NCI-H2107 (cell line): ENCODE results near the gene GEMIN8.

ENCODE experiments used
- DNase-seq: peaks from one replicate; lab custom pipeline; 2025; lab: John Stamatoyannopoulos, UW

Gene GEMIN8

DNA sequence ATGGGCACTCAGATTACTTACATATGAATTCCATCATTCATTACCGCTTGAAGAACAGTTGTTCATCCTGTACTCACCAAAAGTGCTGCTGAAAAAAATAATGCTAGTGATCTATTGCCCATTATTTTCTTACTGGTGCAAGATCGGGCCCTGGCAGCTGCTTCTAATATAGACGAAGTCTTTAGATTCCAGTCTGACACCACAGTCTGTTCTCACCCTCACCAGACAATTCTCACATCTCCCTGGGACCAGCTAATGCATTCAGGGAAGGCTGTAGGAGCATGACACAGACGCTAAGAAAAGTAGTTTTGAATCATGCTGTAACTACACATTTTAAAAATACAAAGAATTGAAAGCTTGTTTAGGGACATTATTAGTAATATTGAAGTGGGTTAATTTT lies 13.8 kb downstream of the GEMIN8 start:
- no peak for DNase-seq

DNA sequence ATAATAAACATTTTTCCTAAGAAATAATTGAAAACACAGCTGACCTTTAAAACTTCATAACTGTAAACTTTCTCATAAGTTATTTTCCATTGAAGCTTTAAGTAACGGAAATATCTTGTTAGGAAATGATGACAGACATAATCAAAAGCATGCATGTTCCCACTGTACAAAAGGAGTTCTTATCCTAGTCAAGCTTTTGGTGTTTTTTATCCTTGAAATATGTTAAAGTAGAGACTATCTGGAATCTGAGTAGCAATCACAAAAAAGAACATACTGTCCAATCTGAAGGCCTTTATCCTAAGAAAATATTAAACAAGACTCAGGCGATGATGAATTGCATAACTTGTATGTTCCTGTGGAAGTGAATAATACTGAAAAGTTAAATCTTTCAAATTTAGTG lies 14.4 kb downstream of the GEMIN8 start:
- no peak for DNase-seq

- DNase-seq: no peak
These were observed 15.2 kb downstream of the GEMIN8 start for GRCh38 chrX:14014526-14014925.

DNA sequence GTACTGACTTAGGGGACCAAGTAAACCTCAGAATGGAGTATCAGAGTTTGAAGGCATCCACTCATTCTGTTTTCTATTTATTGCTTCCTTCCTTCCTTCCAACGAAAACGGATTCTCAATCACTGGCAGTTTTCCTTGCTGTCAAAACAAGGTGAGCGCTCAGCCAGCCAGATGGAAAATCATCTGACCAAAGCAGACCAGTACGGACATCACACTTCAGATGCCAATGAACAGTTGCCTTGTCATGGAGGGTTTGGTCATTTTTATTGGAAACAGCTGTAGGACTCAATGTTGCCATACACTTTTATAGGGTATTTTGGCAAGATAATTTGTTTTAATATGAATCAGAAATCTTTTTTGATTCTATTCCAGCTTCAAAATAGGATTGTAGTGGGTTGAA lies 16.6 kb downstream of the GEMIN8 start:
- no peak for DNase-seq

GRCh38 chrX:14010566-14010965 lies 19.1 kb downstream of the GEMIN8 start:
- no peak for DNase-seq

DNA sequence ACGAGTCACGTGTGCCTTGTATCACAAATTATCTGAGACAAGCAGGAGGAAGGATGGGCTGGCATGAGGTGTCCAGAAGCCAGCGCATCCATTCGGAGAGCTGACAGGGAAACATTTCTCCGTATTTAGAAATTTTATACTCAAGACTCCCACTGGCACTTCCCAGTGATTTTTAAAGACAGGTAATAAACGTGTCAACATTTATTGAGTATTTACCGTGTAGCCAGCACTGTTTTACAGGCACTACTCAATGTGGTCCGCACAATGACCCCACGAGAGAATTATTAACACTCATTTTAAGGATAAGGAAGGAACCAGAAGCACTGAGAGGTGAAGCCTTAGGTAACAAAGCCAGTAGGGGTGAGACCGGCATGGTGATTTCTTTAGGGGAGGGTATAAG lies 23.2 kb downstream of the GEMIN8 start:
- DNase-seq: no peak

DNA sequence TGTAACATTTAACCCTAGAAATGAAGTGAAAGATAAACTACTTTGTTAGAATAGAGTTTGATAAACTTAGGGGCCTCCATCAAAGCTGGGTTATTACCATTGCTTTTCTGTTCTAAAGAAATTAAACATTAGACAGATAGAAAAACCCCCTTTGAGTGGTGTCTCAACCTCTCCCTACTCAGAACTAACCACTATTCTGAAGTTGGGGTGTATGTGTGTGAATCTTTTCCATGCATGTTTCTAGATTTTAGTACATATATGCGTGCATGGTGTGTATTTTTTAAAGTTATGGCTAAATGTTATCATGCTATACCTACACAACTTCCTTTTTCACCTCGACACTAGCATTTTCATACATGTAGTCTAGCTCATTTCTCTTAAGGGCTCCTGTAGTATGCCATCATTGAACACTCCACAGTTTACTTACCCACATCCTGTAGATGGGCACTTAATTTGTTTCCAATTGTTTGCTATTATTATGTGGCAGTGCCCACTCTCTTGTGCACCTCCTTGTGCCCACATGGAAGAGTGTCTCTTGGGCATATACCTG lies 25.7 kb downstream of the GEMIN8 start:
- no peak for DNase-seq

DNA sequence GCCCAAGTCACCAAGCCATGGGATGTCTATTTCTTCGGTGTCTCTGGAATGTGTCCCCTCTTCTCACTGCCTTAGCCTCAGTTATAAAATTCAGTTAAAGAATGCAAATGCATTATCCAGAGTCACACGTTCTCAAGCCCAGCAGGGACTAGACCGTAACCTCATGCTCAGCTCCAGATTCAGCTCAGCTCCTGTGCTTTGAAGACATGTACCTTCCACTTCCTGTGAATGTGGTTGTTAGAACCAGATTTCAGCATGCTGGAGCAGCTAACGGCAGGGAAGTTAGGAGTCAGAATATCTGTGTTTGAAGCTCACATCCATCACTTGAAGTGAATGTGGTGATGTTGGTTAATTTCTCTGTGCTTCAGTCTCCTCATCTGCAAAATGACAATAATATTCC lies 26.7 kb downstream of the GEMIN8 start:
- no peak for DNase-seq

- DNase-seq: no peak
These were observed 33.0 kb downstream of the GEMIN8 start for GRCh38 chrX:13996650-13997049.

GRCh38 chrX:13994536-13995080 lies 35.1 kb downstream of the GEMIN8 start:
- DNase-seq: no peak

- no peak for DNase-seq
These were observed 35.6 kb downstream of the GEMIN8 start for GRCh38 chrX:13994104-13994503.

- no peak for DNase-seq
These were observed 39.4 kb downstream of the GEMIN8 start for GRCh38 chrX:13990126-13990800.

DNA sequence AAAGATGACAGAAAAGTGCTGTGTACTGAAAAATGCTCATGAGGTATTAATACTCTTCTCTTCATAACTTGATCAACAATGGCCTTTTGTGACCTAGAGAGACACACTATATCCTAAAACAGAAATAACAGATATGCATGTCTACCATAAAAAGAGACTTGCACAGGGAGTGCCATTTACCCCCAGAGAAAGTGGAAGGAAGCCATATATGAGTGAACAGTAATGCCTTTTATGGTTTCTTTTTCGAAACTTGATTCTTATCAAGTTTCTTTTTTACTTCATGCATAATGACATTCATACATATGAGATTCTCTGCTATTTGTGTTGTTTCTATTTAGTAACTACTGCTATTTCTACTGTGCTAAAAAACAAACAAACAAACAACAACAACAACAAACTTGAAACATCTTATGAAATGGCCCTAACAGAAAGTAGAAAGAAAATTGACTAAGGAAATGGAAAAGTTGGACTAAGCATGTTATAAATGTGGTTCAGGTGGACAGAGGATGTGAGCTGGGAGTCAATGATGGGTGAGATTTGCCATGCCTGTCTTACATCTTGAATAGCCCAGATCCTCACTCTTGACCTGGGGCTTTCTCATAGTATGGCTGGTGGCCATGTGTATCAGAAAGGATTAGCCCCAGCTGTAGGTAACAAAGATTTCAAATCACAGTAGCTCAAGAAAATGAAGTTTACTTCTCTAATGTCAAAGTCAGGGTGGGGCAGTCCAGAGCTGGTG lies 43.8 kb downstream of the GEMIN8 start:
- no peak for DNase-seq

- no peak for DNase-seq
These were observed 46.0 kb downstream of the GEMIN8 start for GRCh38 chrX:13983734-13984133.

GRCh38 chrX:13968198-13968597 lies 61.5 kb downstream of the GEMIN8 start:
- no peak for DNase-seq

DNA sequence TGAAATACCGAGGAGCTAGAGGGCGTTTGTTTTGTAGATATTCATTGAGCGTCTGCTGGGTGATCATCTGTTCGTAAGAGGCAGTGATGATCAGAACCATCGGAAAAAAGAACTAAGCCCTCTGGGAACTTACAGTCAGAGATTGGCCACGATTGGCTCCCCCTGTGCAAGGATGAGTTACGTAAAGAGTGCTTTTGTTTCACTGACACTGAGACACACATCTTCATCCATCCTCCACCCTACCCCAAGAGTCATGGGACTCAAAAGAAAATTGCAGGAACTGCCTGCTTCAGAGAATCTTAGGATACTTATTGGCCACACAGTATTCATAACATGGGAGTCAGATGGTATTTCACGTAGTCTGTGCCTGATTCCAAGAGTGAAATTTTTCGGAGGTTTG lies 62.1 kb downstream of the GEMIN8 start:
- DNase-seq: no peak

- DNase-seq: no peak
These were observed 62.9 kb downstream of the GEMIN8 start for GRCh38 chrX:13966793-13967125.

GRCh38 chrX:13966071-13966792 lies 63.5 kb downstream of the GEMIN8 start:
- DNase-seq: no peak

GRCh38 chrX:13965531-13965930 lies 64.2 kb downstream of the GEMIN8 start:
- DNase-seq: no peak

DNA sequence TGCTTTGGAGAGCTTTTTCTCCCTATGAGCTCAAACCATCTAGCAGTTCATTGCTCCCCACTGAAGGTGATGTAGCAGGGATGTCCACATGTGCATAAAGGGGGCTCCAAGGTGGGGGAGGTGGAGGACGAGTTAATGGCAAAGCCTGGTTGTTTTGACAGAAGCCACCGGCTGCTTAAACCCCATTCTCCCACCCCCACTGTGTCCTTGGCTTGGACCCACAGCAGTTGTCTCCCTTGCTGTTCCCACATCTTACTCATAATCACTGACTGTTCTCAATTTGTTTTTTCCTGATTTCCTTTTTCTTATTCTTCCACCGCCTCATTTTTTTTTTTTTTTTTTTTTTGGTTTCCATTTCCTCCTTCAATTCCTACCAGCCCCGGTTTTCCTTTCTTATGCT lies 72.7 kb downstream of the GEMIN8 start:
- DNase-seq: no peak
